ENCODE results near the gene CD2AP.

CD2AP gene

GRCh38 chr6:47573109-47573508, 95.5 kb downstream of the CD2AP start:
- no peak for DNase-seq

- no peak for DNase-seq
Observed at GRCh38 chr6:47574789-47575188, 97.2 kb downstream of the CD2AP start.

GRCh38 chr6:47579040-47579439, 101.5 kb downstream of the CD2AP start:
- DNase-seq, result no peak

- DNase-seq, result no peak
Observed at GRCh38 chr6:47581591-47581990, 104.0 kb downstream of the CD2AP start.

- DNase-seq, result no peak
Observed at GRCh38 chr6:47587493-47587892, 109.9 kb downstream of the CD2AP start.

GRCh38 chr6:47592131-47592840, 114.7 kb downstream of the CD2AP start:
- no peak for DNase-seq

GRCh38 chr6:47593979-47594378, 116.4 kb downstream of the CD2AP start:
- DNase-seq, result no peak

GRCh38 chr6:47595785-47596184, 118.2 kb downstream of the CD2AP start:
- no peak for DNase-seq

- no peak for DNase-seq
Observed at GRCh38 chr6:47598367-47598766, 120.8 kb downstream of the CD2AP start.

GRCh38 chr6:47599512-47599911, 121.9 kb downstream of the CD2AP start:
- no peak for DNase-seq

GRCh38 chr6:47603227-47603626, 125.6 kb downstream of the CD2AP start:
- no peak for DNase-seq

- no peak for DNase-seq
Observed at GRCh38 chr6:47603995-47604394, 126.4 kb downstream of the CD2AP start.

GRCh38 chr6:47621838-47622449, 144.4 kb downstream of the CD2AP start:
- no peak for DNase-seq

- DNase-seq, result no peak
Observed at GRCh38 chr6:47626782-47627181, 149.2 kb downstream of the CD2AP start.

- no peak for DNase-seq
Observed at GRCh38 chr6:47628448-47629272, 151.1 kb downstream of the CD2AP start.

GRCh38 chr6:47629954-47630353, 152.4 kb downstream of the CD2AP start:
- no peak for DNase-seq

GRCh38 chr6:47630587-47630986, 153.0 kb downstream of the CD2AP start:
- no peak for DNase-seq

- peak; percentile 50 for DNase-seq
Observed at GRCh38 chr6:47631269-47631772, 153.7 kb downstream of the CD2AP start.

- no peak for DNase-seq
Observed at GRCh38 chr6:47631797-47632196, 154.2 kb downstream of the CD2AP start.

GRCh38 chr6:47633141-47633540, 155.6 kb downstream of the CD2AP start:
- DNase-seq, result no peak

- DNase-seq, result no peak
Observed at GRCh38 chr6:47634210-47635047, 156.8 kb downstream of the CD2AP start.

GRCh38 chr6:47646689-47647088, 169.1 kb downstream of the CD2AP start:
- no peak for DNase-seq

- DNase-seq, result no peak
Observed at GRCh38 chr6:47647188-47647587, 169.6 kb downstream of the CD2AP start.
